Sciatic nerve (tissue), 2 donors: Measurements from ENCODE around the gene FBXO48. TPM values are rescaled to one million over a fixed set of nuclear protein-coding genes. Genes with fewer than 3 reads are reported as not detected.

Experiments used
- ATAC-seq: fragments of 200-7000 bp; cut with Tn5 transposase; one replicate; pipeline ENCODE4 v1.9.1; 2020; ENCODE audit warnings: mild to moderate bottlenecking, moderate library complexity
- DNase-seq: peaks from one replicate; pipeline ENCODE4 v3.0.0-alpha.2; 2020; ENCODE audit warnings: low spot score
- intact Hi-C: fragments of 100-400 bp; cut with DNase I; formaldehyde crosslinking; loops from one replicate; pipeline ENCODE4 v1.14.2; 2022
- total RNA-seq: library from RNA; stranded (reverse); fragmentation: NEBNext Ultra II Directional; extraction: Animal tissue kit (Norgen Biotek cat#: 25700); gene quantifications from one replicate; pipeline ENCODE4 v1.2.1, GENCODE V29; 2021
- donor health status: DM: no; HTN: no; CAD: no.
- donor health status: DM: no; HTN: no; CAD: no.

FBXO48 gene
- total RNA-seq, 1 donor from 2014 or later = 2.1 TPM

- DNase-seq (no peak), ATAC-seq (no peak)
- intact Hi-C loops = no loop called here
Measured at GRCh38 chr2:68418855-68419254, 48.2 kb downstream of the FBXO48 start.

DNA sequence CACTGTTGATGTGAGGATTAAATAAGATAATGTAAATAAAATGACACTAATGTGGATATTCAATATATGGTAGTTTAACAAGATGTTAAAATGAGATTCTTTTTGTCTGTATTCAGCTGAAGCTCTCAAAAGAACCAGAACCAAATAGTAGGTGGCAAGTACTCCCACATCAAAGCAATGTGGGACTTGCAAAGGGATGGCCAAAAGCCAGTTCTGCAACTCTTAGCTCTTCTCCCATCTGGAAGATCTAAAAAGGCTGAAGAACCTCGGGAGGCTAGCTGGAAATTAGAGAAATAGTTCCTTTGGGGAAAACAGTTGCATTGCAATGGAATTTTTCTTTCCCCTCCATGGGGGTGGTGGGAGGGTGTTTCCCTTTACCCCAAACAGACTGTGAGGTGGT, 48.7 kb downstream of the FBXO48 start:
- DNase-seq (no peak), ATAC-seq (no peak)
- intact Hi-C loops = no loop called here

GRCh38 chr2:68417926-68418325, 49.2 kb downstream of the FBXO48 start:
- intact Hi-C loops = no loop called here
- ATAC-seq = no peak
- DNase-seq = no peak

DNA sequence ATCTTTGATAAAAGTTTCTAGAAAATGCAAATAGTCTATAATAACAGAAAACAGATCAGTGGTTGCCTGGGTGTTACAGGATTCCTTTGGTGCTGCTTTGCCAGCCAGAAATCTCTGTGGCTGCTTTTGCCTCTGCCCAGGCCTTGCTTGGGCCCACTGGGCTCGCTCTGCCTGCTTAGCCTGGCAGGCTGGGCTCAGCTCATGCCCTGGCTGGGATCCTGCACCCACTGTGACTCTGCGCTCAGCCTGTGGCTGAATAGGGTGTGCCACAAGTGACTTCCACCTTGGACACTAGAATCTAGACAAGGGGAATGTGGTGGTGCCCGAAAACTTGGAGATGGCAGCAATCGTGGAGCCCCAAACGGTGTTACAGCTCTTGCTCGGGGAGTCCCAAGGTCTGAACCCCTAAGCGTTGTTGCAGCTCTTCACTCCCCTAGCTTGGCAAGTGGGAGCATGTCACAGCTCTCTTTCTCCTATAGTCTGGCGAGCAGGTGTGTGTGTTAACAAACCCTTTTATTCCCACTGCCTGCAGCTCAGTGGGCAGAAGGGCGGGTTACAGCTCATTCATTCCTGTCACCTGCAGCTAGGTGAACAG, 50.9 kb downstream of the FBXO48 start:
- ATAC-seq (no peak), DNase-seq (no peak)
- intact Hi-C loops = no loop called here

DNA sequence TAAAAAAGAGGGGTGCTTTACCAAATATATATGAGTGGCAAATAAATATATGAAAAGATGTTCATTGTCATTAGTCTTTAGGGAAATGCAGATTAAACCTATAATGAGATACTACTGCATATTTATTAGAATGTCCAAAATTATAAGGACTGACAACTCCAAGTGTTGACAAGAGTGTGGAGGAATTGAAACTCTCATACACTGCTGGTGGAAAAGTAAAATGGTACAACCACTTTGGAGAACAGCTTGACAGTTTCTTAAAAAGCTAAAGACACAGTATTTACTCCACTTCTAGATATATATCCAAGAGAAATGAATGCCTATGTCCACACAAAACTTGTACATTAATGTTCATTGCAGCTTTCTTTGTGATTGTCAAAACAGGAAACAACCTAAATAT, 51.6 kb downstream of the FBXO48 start:
- intact Hi-C loops = no loop called here
- ATAC-seq (no peak), DNase-seq (no peak)

DNA sequence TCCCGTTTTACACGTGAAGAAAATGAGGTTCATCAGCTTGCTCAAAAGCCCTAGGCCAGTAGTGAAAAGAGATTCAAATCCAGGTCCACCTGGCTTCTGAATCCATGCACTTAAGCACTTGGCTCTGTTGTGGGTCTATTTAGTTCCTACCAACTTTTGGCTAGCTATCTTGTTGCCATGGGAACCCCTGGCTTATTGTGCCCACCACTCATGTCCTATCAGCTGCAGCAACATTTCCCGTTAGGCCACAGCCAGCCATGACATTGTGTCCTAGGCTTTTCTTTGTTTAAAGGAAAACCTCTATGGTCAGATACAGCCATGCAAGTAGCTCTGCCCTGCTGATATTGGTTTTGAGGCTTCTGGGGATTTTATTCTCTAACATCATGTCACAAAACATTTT, 52.2 kb downstream of the FBXO48 start:
- ATAC-seq (no peak), DNase-seq (no peak)
- intact Hi-C loops = no loop called here

DNA sequence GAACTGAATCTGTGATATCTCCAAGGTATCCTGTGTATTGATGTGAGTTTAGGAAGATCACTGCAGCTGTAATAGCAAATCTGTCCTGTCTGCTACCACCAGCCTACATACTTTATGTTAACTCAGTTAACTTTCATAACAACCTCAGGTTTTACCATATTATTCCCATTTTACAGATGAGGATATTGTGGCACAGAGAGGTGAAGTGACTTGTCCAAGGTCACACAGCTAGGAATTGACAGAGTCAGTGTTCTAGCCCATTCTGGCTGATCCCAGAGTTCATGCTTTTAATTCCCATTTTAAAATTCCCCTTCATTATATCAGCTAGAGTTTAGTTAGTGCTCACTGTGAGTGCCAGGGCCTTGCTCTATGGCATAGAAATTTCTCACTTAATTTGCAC, 52.6 kb downstream of the FBXO48 start:
- ATAC-seq (no peak), DNase-seq (no peak)
- intact Hi-C loops = no loop called here

DNA sequence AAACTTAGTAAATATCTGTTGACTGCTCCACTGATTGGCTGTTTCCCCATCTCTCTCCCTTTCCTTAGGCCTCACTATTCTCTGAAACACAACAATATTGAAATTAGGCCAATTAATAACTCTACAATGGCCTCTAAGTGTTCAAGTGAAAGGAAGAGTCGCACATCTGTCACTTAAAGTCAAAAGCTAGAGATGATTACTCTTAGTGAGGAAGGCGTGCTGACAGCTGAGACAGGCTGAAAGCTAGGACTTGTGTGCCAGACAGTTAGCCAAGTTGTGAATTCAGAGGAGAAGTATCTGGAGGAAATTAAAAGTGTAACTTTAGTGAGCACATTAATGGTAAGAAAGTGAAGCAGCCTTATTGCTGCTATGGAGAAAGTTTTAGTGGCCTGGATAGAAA, 53.6 kb downstream of the FBXO48 start:
- intact Hi-C loops = no loop called here
- ATAC-seq = no peak
- DNase-seq = no peak

DNA sequence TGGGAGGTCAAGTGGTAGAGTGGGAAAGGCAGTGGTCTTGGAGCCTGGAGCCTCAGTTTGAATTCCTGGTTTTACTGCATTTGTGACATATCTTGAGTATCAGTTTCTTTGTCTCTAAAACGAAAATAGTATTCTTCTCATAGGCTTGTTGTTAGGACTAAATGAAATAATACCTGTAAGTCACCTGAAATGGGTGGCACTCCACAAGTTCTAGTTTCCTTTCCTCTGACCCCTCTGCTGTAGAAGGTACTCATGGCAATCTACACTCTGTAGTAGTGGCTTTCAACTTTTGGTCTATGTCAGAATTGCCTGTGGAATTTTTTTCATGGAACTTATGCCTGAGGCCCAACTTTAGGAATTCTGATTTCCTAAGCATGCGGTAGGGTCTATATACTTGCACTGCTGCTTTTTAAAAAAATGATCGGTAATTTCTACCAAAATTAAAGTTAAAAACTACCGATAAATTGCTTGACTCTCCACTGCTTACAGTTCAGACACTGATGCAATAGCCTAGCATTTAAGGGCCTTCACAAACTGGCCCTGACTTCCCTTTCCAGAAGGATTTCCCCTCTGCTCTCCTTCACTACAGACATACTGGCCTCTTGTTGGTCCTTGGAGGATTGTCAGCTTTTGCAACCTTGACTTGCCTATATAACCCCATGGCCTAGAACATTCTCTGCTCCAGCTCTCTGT, 54.8 kb downstream of the FBXO48 start:
- DNase-seq (no peak), ATAC-seq (peak; percentile 52)
- intact Hi-C loops = no loop called here

- DNase-seq (no peak), ATAC-seq (no peak)
- intact Hi-C loops = no loop called here
Measured at GRCh38 chr2:68411397-68412126, 55.5 kb downstream of the FBXO48 start.

Other genes starting within 250 kb of the FBXO48 start
- 64.0 TPM for gene PPP3R1, start 214.8 kb downstream of the FBXO48 start, total RNA-seq
- 41.7 TPM for gene CNRIP1, start 147.3 kb downstream of the FBXO48 start, total RNA-seq
- 21.0 TPM for gene PLEK, start 102.0 kb downstream of the FBXO48 start, total RNA-seq
- 14.4 TPM for gene APLF, start 291 bp upstream of the FBXO48 start, total RNA-seq
- gene PROKR1, start 176.3 kb upstream of the FBXO48 start, total RNA-seq = 0.18 TPM